ENCODE measurements around the gene PIP5K1B.

GRCh38 chr9:68711281-68711680, 6.2 kb downstream of the PIP5K1B start:
- TF ChIP-seq POLR2A (IDR thresholded peaks at IDR 0.05; ENCODE audit: low read depth, low read length) (no peak), TAF1 (IDR thresholded peaks at IDR 0.05; ENCODE audit: borderline replicate concordance, low read depth, low read length) (no peak)
